Vagina (tissue), 2 donors: ENCODE data around the gene SLC22A4. TPM values are rescaled to one million over a fixed set of nuclear protein-coding genes. Genes with fewer than 3 reads are reported as not detected.

Source experiments
- DNase-seq, 2 donors: peaks; one replicate each; pipeline ENCODE4 v3.0.0-alpha.2; 2017; ENCODE audit errors: extremely low spot score in 2 of 2
- H3K27ac ChIP-seq: fragments of 200-600 bp; sonication (generic); one replicate; pipeline ENCODE4 v1.5.1; 2019
- H3K27me3 ChIP-seq: fragments of 200-600 bp; sonication (generic); one replicate; pipeline ENCODE4 v1.5.1; 2019
- H3K36me3 ChIP-seq, 2 donors: fragments of 200-600 bp; sonication (generic); one replicate each; pipeline ENCODE4 v1.5.1; 2017 to 2019
- H3K4me1 ChIP-seq: fragments of 200-600 bp; sonication (generic); one replicate; pipeline ENCODE4 v1.5.1; 2019
- H3K4me3 ChIP-seq, 2 donors: fragments of 200-600 bp; sonication (generic); 1 replicate in 1 of 2; 2 replicates in 1 of 2; pipeline ENCODE4 v1.5.1; 2016 to 2019
- H3K9me3 ChIP-seq: fragments of 200-600 bp; sonication (generic); one replicate; pipeline ENCODE4 v1.5.1; 2019
- CTCF ChIP-seq, 3 experiments: fragments of 450-650 bp in 2 of 3; fragments of 200-600 bp in 1 of 3; sonication (generic) in 1 of 3; IDR thresholded peaks; one replicate each; pipeline ENCODE4 v1.5.1; 2017 to 2019; ENCODE audit warnings: antibody characterized with exemption in 3 of 3, mild to moderate bottlenecking in 2 of 3, moderate library complexity in 2 of 3
- POLR2A ChIP-seq, 2 donors: fragments of 450-650 bp; IDR thresholded peaks; one replicate each; pipeline ENCODE4 v1.6.1; 2017; ENCODE audit warnings: antibody characterized with exemption in 2 of 2, mild to moderate bottlenecking in 2 of 2, moderate library complexity in 2 of 2
- POLR2AphosphoS5 ChIP-seq, 2 donors: sonication (generic); formaldehyde crosslinking; IDR thresholded peaks; one replicate each; pipeline ENCODE4 v1.9.0; 2017; ENCODE audit warnings: antibody characterized with exemption in 2 of 2, mild to moderate bottlenecking in 2 of 2, low read depth in 1 of 2; ENCODE audit not compliant: insufficient read depth in 1 of 2
- intact Hi-C: fragments of 100-400 bp; cut with DNase I; formaldehyde crosslinking; loops from one replicate; pipeline ENCODE4 v1.15.1; 2023
- total RNA-seq: library from RNA; depleted of rRNA; stranded (reverse); fragments of >200 nt; gene quantifications from one replicate; pipeline ENCODE4 v1.2.3, GENCODE V29; 2016

The SLC22A4 gene
- total RNA-seq, 1 donor from 2014 or later = 1.7 TPM

DNA sequence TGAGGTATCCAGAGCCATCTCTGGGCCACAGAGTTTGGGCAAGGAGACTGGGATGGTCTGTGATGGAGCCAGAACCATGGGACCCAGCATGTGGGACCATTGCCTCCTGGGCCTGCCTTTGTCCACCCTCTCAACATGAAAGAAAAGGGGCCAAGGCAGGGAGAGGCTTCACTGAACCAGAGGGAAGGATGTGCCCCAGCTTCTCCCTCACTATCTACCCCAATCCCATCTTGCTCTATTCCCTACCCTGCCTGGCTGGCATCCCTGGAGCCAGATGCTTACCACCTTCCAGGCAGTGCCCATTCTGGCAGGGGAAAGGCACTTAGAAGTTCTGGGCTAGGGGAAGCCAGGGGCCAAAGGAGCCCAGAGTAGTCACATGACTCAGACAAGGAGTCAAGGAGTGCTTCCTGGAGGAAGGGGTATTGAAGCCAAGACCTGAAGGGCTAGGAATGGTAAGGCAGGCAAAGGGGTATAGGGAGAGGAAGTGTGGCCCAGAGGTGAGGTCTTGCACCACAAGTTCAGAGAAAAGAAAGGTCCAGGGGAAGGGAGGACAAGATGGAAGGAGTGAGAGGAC lies 26.9 kb upstream of the SLC22A4 start:
- Histone ChIP-seq H3K9me3 (no peaks in the 10 kb centered on the region), H3K4me1 (peaks cover 62% of the 10 kb centered on the region), H3K27me3 (no peaks in the 10 kb centered on the region), H3K4me3 (no peak overlapping the region), H3K36me3 (peaks cover 0 to 21% of the 10 kb centered on the region in 2 donors), H3K27ac (peak overlapping the region; percentile 77)
- intact Hi-C loops = no loop called here
- no peak for TF ChIP-seq CTCF (IDR thresholded peaks at IDR 0.05)
- TF ChIP-seq POLR2AphosphoS5 (IDR thresholded peaks at IDR 0.05; ENCODE audit: insufficient read depth in 1 of 2, low read depth in 1 of 2) = no peak
- no peak for TF ChIP-seq POLR2A (IDR thresholded peaks at IDR 0.05)
- no peak for DNase-seq

- TF ChIP-seq POLR2A (IDR thresholded peaks at IDR 0.05) = no peak
- Histone ChIP-seq H3K36me3 (peaks cover 0 to 16% of the 10 kb centered on the region in 2 donors), H3K9me3 (no peaks in the 10 kb centered on the region), H3K4me3 (no peak overlapping the region), H3K4me1 (peaks cover 60% of the 10 kb centered on the region), H3K27me3 (no peaks in the 10 kb centered on the region), H3K27ac (peak overlapping the region; percentile 77)
- intact Hi-C loops = no loop called here
- DNase-seq = peak in 1 of 2 donors; percentile 83
These were observed 26.0 kb upstream of the SLC22A4 start for GRCh38 chr5:132267931-132268768.

- H3K36me3 ChIP-seq = peaks cover 0 to 16% of the 10 kb centered on the region in 2 donors
- H3K9me3 ChIP-seq = no peaks in the 10 kb centered on the region
- intact Hi-C loops = no loop called here
- peaks cover 52% of the 10 kb centered on the region for H3K4me1 ChIP-seq
- peak overlapping the region; percentile 77 for H3K27ac ChIP-seq
- H3K4me3 ChIP-seq = no peak overlapping the region
- TF ChIP-seq POLR2AphosphoS5 (IDR thresholded peaks at IDR 0.05; ENCODE audit: insufficient read depth in 1 of 2, low read depth in 1 of 2) = peak in 1 of 2 donors; percentile 32
- TF ChIP-seq CTCF (IDR thresholded peaks at IDR 0.05) = no peak
- no peak for TF ChIP-seq POLR2A (IDR thresholded peaks at IDR 0.05)
- DNase-seq = peak in 1 of 2 donors; percentile 81
- H3K27me3 ChIP-seq = no peaks in the 10 kb centered on the region
These were observed 25.2 kb upstream of the SLC22A4 start for GRCh38 chr5:132268769-132269551.

- peak in 1 of 2 donors; percentile 75 for DNase-seq
- Histone ChIP-seq H3K9me3 (no peaks in the 10 kb centered on the region), H3K4me3 (no peak overlapping the region), H3K4me1 (peaks cover 49% of the 10 kb centered on the region), H3K27me3 (no peaks in the 10 kb centered on the region), H3K36me3 (peaks cover 0 to 16% of the 10 kb centered on the region in 2 donors), H3K27ac (peak overlapping the region; percentile 77)
- TF ChIP-seq POLR2A (IDR thresholded peaks at IDR 0.05) (no peak), CTCF (IDR thresholded peaks at IDR 0.05) (no peak), POLR2AphosphoS5 (IDR thresholded peaks at IDR 0.05; ENCODE audit: insufficient read depth in 1 of 2, low read depth in 1 of 2) (no peak)
- intact Hi-C loops = no loop called here
These were observed 24.4 kb upstream of the SLC22A4 start for GRCh38 chr5:132269635-132270334.

DNA sequence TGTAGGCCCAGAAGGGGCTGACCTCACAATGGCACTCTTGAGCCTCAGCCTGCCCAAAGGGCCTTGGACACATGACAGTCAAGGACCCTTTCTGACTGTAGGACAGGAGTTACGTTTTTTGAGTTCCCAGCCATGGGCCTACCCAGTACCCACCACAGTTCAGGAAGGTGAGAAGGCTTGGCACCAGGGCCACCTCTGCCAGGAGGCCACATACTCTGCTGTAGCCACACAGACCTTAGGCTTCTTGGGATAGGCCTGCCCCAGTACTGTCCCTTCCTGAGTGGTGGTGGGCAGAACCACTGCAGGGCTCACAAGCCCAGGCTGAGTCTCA lies 23.9 kb upstream of the SLC22A4 start:
- Histone ChIP-seq H3K9me3 (no peaks in the 10 kb centered on the region), H3K27ac (no peak overlapping the region), H3K4me3 (no peak overlapping the region), H3K4me1 (peaks cover 44% of the 10 kb centered on the region), H3K36me3 (peaks cover 0 to 16% of the 10 kb centered on the region in 2 donors), H3K27me3 (no peaks in the 10 kb centered on the region)
- TF ChIP-seq POLR2AphosphoS5 (IDR thresholded peaks at IDR 0.05; ENCODE audit: insufficient read depth in 1 of 2, low read depth in 1 of 2) (no peak), CTCF (IDR thresholded peaks at IDR 0.05) (no peak)
- intact Hi-C loops = no loop called here
- DNase-seq = peak in 1 of 2 donors; percentile 83
